Measurements from ENCODE around the gene CEP20. TPM values are rescaled to one million over a fixed set of nuclear protein-coding genes. Genes with fewer than 3 reads are reported as not detected.

The CEP20 gene
- total RNA-seq, 1 donor from 2014 or later = 30.6 TPM

DNA sequence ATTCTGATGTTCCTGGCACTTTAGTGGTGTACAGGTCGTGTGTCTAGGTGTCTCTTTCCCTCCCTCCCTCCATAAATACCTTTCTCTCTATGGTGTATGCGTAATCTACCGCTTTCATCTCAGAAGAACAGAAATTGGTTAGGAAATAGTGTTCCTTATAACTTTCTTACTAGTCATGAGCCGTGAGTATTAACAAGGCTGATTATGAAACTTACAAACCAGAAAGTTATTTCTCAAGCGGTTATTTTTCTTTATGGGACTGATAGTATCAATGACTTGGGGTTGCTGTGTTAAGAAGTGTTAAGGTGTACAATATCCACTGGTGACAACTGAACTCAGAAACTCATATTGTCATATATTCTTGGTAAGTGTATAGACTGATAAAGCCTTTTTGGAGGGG, 18.4 kb downstream of the CEP20 start:
- TF ChIP-seq, protein P1, sequence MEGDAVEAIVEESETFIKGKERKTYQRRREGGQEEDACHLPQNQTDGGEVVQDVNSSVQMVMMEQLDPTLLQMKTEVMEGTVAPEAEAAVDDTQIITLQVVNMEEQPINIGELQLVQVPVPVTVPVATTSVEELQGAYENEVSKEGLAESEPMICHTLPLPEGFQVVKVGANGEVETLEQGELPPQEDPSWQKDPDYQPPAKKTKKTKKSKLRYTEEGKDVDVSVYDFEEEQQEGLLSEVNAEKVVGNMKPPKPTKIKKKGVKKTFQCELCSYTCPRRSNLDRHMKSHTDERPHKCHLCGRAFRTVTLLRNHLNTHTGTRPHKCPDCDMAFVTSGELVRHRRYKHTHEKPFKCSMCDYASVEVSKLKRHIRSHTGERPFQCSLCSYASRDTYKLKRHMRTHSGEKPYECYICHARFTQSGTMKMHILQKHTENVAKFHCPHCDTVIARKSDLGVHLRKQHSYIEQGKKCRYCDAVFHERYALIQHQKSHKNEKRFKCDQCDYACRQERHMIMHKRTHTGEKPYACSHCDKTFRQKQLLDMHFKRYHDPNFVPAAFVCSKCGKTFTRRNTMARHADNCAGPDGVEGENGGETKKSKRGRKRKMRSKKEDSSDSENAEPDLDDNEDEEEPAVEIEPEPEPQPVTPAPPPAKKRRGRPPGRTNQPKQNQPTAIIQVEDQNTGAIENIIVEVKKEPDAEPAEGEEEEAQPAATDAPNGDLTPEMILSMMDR (conservative IDR thresholded peaks at IDR 0.05) = no peak
- H3K4me3 Mint-ChIP-seq = no peak overlapping the region
- no peaks in the 10 kb centered on the region for H3K27me3 Mint-ChIP-seq (ENCODE audit: low read depth)
- H3K9me3 Mint-ChIP-seq = no peaks in the 10 kb centered on the region
- H3K4me1 Mint-ChIP-seq = no peaks in the 10 kb centered on the region
- peaks cover 3% of the 10 kb centered on the region for H3K36me3 Mint-ChIP-seq (ENCODE audit: low read depth)
- H3K27ac Mint-ChIP-seq (ENCODE audit: unreplicated experiment) = no peak overlapping the region
- DNase-seq (ENCODE audit: low read depth, low spot score) = no peak

- no peak for DNase-seq (ENCODE audit: low read depth, low spot score)
- no peaks in the 10 kb centered on the region for H3K9me3 Mint-ChIP-seq
- H3K27ac Mint-ChIP-seq (ENCODE audit: unreplicated experiment) = no peak overlapping the region
- no peaks in the 10 kb centered on the region for H3K27me3 Mint-ChIP-seq (ENCODE audit: low read depth)
- H3K36me3 Mint-ChIP-seq (ENCODE audit: low read depth) = peaks cover 3% of the 10 kb centered on the region
- no peak overlapping the region for H3K4me3 Mint-ChIP-seq
- H3K4me1 Mint-ChIP-seq = no peaks in the 10 kb centered on the region
- TF ChIP-seq, protein P1 (conservative IDR thresholded peaks at IDR 0.05) = no peak
Observed at GRCh38 chr16:15866451-15866850, 22.0 kb downstream of the CEP20 start.

DNA sequence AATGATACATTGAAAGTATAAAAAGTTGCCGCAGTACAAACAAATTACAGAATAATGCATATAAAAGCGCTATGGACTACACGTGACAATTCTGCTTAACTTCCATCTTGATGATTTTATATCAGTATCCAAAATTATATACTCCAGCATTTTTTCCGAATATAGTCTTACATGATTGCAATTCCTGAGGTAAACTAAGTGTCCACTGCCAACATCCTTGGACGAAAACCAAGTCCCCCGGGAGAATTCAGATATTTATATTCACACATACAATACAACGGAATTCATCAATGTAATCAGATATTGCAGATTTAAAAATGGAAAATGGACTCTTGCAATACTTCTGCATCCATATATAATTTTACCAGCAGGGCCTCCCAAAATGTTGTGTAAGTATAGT, 22.7 kb downstream of the CEP20 start:
- Mint-ChIP-seq H3K4me3 (no peak overlapping the region), H3K36me3 (ENCODE audit: low read depth) (peaks cover 3% of the 10 kb centered on the region), H3K9me3 (no peaks in the 10 kb centered on the region), H3K27ac (ENCODE audit: unreplicated experiment) (no peak overlapping the region), H3K27me3 (ENCODE audit: low read depth) (peaks cover 2% of the 10 kb centered on the region), H3K4me1 (no peaks in the 10 kb centered on the region)
- no peak for DNase-seq (ENCODE audit: low read depth, low spot score)
- TF ChIP-seq, protein P1 (conservative IDR thresholded peaks at IDR 0.05) = no peak

- Mint-ChIP-seq H3K4me3 (no peak overlapping the region), H3K9me3 (no peaks in the 10 kb centered on the region), H3K27ac (ENCODE audit: unreplicated experiment) (no peak overlapping the region), H3K36me3 (ENCODE audit: low read depth) (peaks cover 3% of the 10 kb centered on the region), H3K27me3 (ENCODE audit: low read depth) (peaks cover 6% of the 10 kb centered on the region), H3K4me1 (no peaks in the 10 kb centered on the region)
- DNase-seq (ENCODE audit: low read depth, low spot score) = no peak
- TF ChIP-seq, protein P1 (conservative IDR thresholded peaks at IDR 0.05) = no peak
Observed at GRCh38 chr16:15864939-15865338, 23.5 kb downstream of the CEP20 start.

- no peak for DNase-seq (ENCODE audit: low read depth, low spot score)
- peaks cover 7% of the 10 kb centered on the region for H3K4me1 Mint-ChIP-seq
- peaks cover 3% of the 10 kb centered on the region for H3K36me3 Mint-ChIP-seq (ENCODE audit: low read depth)
- H3K27ac Mint-ChIP-seq (ENCODE audit: unreplicated experiment) = no peak overlapping the region
- peaks cover 30% of the 10 kb centered on the region for H3K27me3 Mint-ChIP-seq (ENCODE audit: low read depth)
- H3K9me3 Mint-ChIP-seq = no peaks in the 10 kb centered on the region
- TF ChIP-seq, protein P1 (conservative IDR thresholded peaks at IDR 0.05) = no peak
- no peak overlapping the region for H3K4me3 Mint-ChIP-seq
Observed at GRCh38 chr16:15861996-15862395, 26.4 kb downstream of the CEP20 start.

Data from neural crest cell (in vitro differentiated cells).